HG03460 (cell line): ENCODE measurements around the gene TTLL9.
A peak's percentile ranks its signal among the peaks of the same experiment; 100 is the strongest.
"Not testable (repeated sequence)": the region's sequence is repeated elsewhere in the genome, so short reads cannot be mapped to it uniquely, and the experiment has no call there.

Source experiments
- ATAC-seq: cut with Tn5 transposase; IDR thresholded peaks from one replicate; pipeline ENCODE4 v1.9.1; 2021; ENCODE audit not compliant: unreplicated experiment

Gene TTLL9

DNA sequence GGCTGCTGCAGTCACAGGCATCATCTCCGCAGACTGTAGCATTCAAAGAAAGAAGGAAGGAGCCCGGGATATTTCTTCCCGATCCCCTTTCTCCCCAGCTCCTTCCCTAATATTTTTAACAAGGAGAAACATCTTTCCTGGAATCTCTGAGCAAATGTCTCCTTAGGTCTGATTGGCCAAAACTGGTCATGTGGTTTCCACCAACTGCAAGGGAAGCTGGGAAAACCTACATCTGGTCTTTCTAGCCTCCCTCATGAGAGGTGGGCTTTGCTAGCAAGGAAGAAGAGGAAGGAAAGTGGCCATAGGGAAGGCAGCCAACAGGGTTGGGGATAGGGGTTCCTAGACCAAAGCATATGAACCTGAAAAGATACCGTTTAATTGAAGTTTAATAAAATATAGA lies 46.3 kb downstream of the TTLL9 start:
- ATAC-seq = no peak

DNA sequence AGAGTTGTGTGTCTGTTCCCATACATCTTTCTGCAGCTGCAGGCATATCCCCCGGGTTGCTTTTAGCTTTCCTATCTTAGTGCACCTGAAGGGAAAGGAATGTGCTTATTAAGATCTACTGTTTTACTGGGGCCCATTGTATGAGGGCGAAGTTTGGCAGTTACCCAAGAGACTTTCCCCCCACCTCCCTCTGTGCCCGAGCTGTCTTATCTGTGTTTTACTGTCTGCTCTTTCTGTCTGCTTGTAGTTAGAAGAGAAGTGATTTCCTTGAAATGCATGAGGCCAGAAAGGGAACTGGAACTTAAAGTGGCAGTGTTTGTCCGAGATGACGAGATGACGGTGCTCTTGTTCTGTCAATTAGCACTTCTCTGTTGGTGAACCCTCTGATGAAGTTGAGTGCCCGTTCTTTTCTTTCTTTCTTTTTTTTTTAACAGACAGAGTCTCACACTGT lies 47.6 kb downstream of the TTLL9 start:
- not testable (repeated sequence) for ATAC-seq

DNA sequence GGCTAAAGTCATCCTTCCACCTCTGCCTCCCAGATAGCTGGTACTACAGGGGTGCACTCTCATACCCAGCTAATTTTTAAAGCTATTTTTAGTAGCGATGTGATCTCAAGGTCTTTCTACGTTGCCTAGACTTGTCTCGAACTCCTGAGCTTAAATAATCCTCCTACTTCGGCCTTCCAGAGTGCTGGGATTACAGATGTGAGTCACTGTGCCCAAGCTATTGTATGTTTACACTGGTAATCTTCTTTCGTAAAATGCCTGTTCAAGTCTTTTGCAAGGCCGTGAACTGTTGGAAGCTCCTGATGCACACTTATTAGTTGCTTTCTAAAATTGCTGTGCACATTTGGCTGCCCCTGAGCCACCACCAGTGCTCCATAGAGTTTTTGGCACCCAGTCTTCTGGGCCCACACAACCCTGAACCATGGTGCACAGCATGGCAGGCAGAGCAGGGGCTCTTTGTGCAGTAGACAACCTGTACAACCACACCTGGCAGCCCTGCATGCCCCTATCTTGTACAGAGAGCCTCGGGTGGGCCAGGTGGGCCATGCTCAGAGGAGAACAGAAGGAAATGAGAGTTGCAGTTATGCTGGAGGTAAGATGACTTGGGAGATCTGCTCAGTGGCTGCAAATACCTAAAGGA lies 48.2 kb downstream of the TTLL9 start:
- no peak for ATAC-seq

DNA sequence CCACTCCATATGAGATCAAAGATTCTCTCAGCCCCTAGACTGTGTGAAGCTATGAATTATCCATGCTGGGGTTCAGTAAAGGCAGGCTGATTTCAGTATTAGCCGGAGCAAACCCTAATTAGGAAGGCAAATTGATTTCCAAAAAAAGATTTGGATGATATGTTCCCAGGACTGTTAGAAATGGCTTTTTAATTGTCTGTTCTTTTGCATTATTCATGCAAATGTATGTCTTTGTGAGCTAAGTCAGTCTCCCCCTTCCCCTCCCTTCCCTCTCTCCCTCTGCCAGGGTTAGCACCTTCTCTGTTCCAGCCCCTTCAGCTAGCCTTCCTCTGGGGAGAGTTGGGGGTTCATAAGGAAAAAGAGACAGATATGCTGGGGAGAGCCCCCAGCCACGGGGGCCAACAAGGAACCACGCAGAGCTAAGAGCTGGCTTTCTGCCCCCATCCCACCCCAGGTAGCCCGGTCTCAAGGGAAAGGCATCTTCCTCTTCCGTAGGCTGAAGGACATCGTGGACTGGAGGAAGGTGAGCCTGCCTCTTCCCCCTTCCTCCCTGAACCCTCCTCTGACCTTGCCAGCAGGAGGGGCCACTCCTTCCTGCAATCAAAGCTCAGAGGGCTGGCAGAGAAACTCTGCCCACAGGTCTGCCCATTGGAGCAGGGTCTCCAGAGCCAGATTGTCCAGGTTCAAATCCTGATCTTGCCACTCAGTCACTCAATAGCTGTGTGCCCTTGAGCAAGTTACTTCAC lies 49.1 kb downstream of the TTLL9 start:
- no peak for ATAC-seq

DNA sequence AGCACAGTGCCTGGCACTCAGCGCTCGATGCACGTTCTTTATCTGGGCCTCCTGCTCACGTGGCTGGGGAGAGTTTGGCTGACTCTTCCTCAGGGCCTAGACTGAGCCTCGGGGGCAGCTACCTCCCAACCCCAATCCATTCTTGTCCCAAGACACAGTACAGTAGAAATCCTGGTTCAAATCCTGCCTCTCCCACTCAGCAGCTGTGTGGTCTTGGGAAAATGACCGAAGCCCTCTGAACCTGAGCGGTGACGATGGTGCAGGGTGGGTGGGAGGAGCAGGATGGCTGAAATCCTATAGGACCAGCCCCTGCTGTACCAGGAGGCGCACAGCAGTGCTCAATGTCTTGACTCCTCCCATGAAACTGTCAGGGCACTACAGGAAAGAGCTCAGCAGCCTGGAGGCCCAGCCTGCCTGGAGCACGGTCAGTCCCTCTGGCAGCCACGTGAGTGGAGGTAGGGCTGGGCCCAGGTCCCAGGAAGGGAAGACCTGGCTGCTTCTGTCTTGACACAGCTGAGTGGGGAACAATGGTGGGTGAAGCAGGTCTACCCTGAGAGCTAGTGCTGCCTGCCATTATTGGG lies 49.9 kb downstream of the TTLL9 start:
- ATAC-seq = no peak

DNA sequence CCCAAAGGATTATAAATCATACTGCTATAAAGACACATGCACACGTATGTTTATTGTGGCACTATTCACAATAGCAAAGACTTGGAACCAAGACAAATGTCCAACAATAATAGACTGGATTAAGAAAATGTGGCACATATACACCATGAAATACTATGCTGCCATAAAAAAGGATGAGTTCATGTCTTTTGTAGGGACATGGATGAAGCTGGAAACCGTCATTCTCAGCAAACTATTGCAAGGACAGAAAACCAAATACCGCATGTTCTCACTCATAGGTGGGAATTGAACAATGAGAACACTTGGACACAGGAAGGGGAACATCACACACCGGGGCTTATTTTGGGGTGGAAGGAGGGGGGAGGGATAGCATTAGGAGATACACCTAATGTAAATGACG lies 51.0 kb downstream of the TTLL9 start:
- ATAC-seq = not testable (repeated sequence)

DNA sequence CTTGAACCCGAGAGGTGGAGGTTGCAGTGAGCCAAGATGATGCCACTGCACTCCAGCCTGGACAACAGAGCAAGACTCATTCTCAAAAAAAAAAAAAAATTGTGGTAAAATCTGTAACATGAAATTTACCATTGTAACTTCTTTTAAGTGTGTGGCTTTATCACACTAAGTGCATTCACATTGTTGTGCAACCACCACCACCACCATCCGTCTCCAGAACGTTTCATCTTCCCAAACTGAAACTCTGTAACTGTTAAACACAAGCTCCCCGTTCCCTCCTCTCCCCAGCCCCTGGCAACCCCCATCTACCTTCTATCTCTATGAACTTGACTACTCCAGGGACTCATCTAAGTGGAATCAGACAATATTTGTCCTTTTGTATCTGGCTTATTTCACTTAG lies 51.7 kb downstream of the TTLL9 start:
- no peak for ATAC-seq

DNA sequence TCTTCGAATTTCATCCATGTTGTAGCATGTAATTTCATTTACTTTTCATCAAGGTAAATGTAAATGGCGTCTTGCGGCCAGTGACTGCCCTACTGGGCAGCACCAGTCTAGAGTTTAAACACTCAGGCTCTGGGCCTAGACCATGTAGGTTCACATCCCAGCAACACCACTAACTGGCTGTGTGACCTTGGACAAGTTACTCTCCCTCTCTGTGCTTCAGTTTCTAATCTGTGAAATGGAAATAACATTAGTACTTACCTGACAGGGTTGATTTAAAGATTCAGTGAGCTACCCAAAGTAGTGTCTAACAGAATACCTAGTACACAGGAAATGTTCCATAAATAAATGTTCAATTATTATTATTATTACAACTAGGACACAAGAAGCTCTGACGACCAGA lies 52.2 kb downstream of the TTLL9 start:
- ATAC-seq = no peak

DNA sequence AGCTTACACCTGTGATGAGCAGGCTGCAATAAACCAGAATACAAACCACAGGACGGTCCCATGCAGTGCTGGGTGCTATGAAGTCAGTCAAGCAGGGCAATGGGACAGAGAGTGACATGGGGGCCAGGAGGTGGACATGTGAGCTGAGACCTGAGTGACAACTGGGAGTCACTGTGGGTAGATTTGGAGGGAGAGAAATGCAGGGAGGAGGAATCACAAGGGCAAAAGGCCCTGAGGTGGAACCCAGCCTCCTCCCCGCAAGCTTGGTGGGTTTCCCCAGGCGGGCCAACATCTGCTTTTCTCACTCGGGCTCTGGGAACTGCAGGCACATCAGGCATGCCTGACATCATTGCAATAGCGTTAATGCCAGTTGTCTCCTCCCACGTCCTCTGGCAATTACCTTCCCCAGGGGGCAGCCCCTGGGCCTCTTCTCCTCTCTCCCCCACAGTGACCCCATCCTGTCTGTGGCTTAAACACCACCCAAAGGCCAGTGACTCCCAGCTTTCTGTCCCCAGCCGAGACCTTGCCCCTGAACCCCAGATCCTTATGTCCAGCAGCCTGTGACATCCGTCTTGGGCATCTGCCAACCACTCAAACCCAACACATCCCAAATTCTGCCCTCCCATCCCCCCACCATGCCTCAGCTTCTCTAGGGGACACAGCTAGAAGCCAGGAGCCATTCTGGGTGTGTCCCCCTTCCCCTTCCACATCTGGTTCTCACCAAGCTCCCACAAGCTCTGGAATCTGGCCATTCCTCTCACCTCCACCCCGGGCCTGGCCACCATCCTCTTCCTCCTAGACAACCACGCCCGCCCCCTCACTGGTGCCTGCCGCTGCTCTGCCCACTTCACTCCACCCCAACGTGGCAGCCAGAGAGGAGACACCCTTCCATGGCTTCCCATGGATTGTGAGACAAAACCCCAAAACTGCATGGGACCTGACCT lies 53.2 kb downstream of the TTLL9 start:
- ATAC-seq = peak; percentile 69

DNA sequence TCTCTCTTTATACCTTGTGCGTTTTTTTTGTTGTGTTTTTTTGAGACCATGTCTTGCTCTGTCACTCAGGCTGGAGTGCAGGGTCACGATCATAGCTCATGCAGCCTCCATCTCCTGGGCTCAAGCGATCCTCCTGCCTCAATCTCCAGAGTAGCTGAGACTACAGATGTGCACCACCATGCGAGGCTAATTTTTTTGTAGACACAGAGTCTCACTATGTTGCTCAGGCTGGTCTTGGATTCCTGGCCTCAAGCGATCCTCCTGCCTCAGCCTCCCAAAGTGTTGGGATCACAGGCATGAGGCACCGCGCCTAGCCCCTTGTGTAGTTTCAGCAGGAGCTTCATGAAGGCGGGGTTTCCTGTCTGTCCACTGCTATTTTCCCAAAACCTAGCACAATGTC lies 54.1 kb downstream of the TTLL9 start:
- ATAC-seq = no peak

DNA sequence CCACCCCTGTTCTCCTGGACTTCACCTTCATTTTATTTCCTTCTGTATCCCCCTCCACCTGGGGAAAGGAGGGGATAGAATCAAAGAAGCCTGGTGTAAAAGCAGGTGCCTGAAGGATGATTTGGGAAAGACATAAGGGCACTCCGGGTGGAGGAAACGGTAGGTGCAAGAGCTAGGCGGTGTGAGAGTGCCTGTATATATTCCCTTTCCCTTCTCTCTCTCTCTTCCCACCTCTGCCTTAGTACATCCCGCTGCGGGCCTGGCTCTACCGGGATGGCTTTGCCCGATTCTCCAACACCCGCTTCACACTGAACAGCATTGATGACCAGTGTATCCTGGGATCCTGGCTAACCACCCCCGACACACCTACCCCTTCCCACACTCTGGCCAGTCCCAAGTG lies 55.2 kb downstream of the TTLL9 start:
- no peak for ATAC-seq

DNA sequence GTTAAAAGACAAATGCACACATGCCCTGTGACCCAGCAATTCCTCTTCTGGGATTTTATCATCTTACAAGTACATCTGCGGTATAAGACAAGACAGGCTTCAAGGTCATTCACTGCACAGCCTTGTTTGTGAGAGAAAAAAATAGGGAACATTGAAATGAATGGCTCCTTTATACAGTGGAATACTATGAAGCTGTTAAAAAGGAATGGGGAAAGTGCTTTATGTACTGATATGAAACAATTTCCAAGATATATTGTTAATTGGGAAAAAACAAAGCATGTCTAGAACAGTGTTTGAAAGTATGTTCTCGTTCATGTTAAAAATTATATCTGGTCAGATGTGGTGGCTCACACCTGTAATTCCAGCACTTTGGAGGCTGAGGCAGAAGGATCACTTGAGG lies 56.1 kb downstream of the TTLL9 start:
- ATAC-seq = no peak

DNA sequence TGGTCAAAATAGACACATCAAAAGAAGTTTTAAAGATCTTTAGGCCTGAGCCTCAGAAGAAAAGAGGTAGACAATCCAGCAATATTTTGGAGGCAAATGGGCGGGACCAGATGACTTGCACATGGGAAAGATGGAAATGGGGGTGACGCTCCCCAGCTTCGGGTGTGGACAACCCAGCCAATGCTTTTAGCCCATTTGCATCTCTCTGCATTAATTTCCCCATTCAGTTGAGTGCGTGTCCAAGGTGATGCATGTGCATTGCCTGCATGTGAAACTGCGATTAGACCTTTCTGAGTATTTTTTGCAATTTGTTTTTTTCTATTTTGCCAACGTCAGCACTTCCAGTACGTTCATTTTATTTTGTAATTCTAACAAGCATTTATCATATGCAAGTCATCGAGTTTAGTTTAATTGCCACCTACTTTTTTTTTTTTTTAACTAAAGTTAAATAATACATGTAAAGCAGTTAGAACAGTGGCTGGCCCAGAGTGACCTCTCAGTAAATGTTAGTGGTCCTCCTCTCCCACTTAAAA lies 57.3 kb downstream of the TTLL9 start:
- no peak for ATAC-seq

DNA sequence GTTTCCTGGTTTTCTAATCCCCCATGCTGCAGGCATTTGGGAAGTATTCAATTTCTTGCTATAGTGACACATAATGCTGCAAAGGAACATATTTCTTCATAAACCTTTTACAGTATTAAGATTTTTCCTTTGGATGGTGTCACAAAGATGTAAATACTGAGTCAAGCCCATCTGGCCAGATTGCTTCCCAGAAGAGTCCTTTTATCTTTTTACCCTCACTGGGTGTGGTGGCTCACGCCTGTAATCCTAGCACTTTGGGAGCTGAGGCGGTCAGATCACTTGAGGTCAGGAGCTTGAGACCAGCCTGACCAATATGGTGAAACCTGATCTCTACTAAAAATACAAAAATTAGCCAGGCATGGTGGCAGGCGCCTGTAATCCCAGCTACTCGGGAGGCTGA lies 59.2 kb downstream of the TTLL9 start:
- ATAC-seq = not testable (repeated sequence)

DNA sequence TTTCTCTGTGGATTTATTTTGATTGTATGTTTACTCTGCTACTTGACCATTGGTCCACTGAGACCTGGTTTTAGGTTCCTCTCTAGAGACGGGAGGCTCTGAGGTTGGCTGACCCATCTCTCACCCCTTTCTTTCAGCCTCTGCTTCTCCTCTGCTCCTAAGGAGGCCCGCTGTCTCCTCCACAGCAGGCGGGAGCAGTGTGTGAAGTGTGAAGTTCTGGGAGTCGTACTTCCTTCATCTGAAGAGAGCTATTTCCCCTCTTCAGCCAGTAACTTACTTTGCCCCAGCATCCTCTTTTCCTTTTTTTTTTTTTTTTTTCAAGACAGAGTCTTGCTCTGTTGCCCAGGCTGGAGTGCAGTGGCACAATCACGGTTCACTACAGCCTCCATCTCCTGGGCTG lies 60.3 kb downstream of the TTLL9 start:
- ATAC-seq = no peak

DNA sequence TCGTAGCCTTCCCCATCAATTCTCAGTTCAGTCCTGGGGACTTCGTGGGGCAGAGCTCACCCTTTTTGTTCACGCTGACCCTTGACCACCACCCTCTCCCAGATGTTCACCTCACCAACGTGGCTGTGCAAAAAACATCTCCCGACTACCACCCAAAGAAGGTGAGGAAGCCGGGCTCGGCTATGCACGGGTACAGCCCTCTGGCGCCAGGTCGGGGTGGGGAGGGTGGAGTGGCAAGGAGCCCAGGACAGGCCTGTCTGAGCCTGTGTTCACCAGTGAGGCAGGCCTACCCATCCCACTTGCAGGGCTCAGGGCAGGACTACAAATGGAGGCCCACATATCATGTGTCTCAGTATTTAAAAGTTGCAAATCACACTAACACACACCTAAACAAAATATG lies 63.3 kb downstream of the TTLL9 start:
- ATAC-seq = no peak

DNA sequence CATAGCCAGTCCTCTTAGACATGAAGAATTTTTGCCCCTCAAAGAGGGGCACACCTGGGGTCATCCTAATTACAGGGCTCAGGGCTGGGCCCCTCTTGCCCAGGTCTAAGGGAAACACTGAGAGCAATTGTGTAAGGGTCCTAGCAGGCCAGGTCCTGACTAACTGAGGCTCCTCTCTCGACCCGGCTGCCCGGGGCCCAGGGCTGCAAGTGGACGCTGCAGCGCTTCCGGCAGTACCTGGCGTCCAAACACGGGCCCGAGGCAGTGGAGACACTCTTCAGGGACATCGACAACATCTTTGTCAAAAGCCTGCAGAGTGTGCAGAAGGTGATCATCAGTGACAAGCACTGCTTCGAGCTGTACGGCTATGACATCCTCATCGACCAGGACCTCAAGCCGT lies 64.1 kb downstream of the TTLL9 start:
- no peak for ATAC-seq

DNA sequence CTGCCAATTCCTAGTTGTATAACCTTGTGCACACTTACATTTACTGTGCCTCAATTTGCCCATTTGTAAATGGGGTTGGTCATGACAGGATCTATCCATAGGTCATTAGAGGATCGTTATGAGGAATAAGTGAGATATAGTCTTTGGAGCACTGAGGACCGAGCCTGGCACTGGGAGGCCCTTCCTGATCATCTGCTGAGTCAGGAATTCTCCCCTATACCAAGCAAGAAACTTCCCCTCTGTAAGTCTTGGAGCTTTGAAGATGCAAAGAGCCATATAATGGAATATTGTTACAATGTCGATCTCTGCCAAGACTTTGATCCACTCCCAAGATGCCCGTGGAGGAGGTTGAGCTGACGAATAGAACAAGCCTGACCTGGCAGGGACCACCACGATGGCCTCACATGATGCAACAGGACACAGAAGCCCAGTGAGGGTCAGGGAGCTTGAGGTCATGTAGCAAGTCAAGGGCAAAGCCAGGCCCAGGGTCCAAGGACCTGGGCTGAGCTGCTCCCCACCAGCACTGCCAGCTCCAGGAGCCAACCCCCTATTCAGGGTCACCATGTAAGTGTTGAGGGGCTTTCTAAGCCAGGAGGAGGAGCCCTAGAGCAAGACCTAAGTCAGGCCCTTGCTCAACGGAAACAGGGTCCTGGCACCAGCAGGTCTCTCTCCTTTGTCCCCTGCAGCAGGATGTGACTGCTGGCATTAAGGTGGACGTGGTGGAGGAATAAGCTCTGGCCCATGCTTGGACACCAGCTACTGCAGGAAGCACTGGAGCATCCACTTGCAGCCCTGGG lies 64.7 kb downstream of the TTLL9 start:
- ATAC-seq = no peak

DNA sequence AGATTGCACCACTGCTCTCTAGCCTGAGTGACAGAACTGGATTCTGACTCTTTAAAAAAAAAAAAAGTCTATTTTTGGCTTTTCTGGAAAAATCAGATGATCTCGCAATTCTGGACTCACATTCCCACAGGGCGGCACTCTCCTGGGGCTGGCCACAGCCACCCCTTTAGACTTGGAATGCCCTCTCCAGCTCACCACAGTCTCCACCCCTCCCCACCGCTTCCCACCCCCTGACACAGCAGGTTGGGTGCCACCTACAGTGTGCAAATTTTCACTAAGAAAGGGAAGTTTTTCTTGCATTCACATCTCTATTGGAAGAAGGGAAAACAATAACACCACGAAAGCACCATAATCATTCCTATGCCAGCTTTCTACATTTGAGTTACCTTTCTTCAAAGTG lies 66.0 kb downstream of the TTLL9 start:
- no peak for ATAC-seq

DNA sequence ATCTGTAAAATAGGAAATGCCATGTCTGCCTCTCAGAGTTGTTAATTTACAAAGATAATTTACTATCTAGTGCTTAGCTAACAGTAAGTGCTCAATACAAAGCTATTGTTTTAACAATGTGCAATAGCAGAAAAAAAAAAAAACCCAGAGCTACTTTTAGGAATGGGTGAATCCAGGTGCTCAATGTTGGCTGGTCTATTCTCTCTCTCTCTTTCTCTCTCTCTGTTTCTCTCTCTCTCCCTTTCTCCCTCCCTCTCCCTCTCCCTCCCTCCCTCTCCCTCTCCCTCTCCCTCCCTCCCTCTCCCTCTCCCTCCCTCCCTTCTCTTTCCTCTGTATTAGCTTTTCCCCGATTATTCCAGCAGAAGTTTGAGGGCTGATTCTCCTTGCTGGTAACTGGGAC lies 67.4 kb downstream of the TTLL9 start:
- no peak for ATAC-seq
